Measurements from ENCODE around the gene IRGM. TPM values are rescaled to one million over a fixed set of nuclear protein-coding genes. Genes with fewer than 3 reads are reported as not detected.

IRGM gene
- total and polyA plus RNA-seq, 4 donors = 0.48 to 0.59 TPM; not detected in 2

- H3K36me3 ChIP-seq (ENCODE audit: control insufficient read depth, insufficient read depth, low read length) = no peaks in the 10 kb centered on the region
- no peak overlapping the region for H3K4me3 ChIP-seq (ENCODE audit: low read depth, low read length)
- no peak for DNase-seq (ENCODE audit: low read depth in 4 of 6, low spot score in 6 of 6)
- no peak overlapping the region for H3K27ac ChIP-seq (ENCODE audit: low read depth, low read length)
- H3K27me3 ChIP-seq (ENCODE audit: control insufficient read depth, insufficient read depth, low read length) = no peaks in the 10 kb centered on the region
- H3K9me3 ChIP-seq (ENCODE audit: control insufficient read depth, insufficient read depth, low read length) = peaks cover 2% of the 10 kb centered on the region
- no peaks in the 10 kb centered on the region for H3K4me1 ChIP-seq (ENCODE audit: control insufficient read depth, insufficient read depth, low read length)
Observed at GRCh38 chr5:150879358-150879757, 33.0 kb downstream of the IRGM start.

GRCh38 chr5:150895431-150896428, 49.4 kb downstream of the IRGM start:
- Histone ChIP-seq H3K27me3 (ENCODE audit: control insufficient read depth, insufficient read depth, low read length) (no peaks in the 10 kb centered on the region), H3K27ac (ENCODE audit: low read depth, low read length) (no peak overlapping the region), H3K4me3 (ENCODE audit: low read depth, low read length) (no peak overlapping the region), H3K9me3 (ENCODE audit: control insufficient read depth, insufficient read depth, low read length) (peaks cover 67% of the 10 kb centered on the region), H3K36me3 (ENCODE audit: control insufficient read depth, insufficient read depth, low read length) (peaks cover 13% of the 10 kb centered on the region), H3K4me1 (ENCODE audit: control insufficient read depth, insufficient read depth, low read length) (no peaks in the 10 kb centered on the region)
- DNase-seq (ENCODE audit: low read depth in 4 of 6, low spot score in 6 of 6) = no peak
- WGBS (ENCODE audit: insufficient coverage) = no CpG with 5 or more reads among the region's 8 CpGs

Other genes starting within 250 kb of the IRGM start
- gene SYNPO, start 205.9 kb upstream of the IRGM start, total RNA-seq = 1 to 10 TPM; 5.3 to 6.9 TPM
- 10 to 100 TPM; 14.9 to 17.4 TPM for gene SYNPO, start 205.9 kb upstream of the IRGM start, polyA plus RNA-seq (ENCODE audit: insufficient read length in 2 of 2)
- 1 to 10 TPM; 4.6 to 5.5 TPM for gene MYOZ3, start 185.3 kb upstream of the IRGM start, total RNA-seq
- 10 to 100 TPM; 11.5 to 15.6 TPM for gene MYOZ3, start 185.3 kb upstream of the IRGM start, polyA plus RNA-seq (ENCODE audit: insufficient read length in 2 of 2)
- 10 to 100 TPM; 29.7 to 45.2 TPM for gene RBM22, start 145.5 kb upstream of the IRGM start, total RNA-seq
- gene RBM22, start 145.5 kb upstream of the IRGM start, polyA plus RNA-seq (ENCODE audit: insufficient read length in 2 of 2) = 10 to 100 TPM; 64.3 to 69.4 TPM
- gene DCTN4, start 87.5 kb upstream of the IRGM start, total RNA-seq = 100 to 1,000 TPM in 1 of 2 donors, 10 to 100 TPM in 1; 63.7 to 111 TPM
- gene DCTN4, start 87.5 kb upstream of the IRGM start, polyA plus RNA-seq (ENCODE audit: insufficient read length in 2 of 2) = 100 to 1,000 TPM in 1 of 2 donors, 10 to 100 TPM in 1; 89.0 to 107 TPM
- 10 to 100 TPM in 1 of 2 donors, 1 to 10 TPM in 1; 8.4 to 30.6 TPM for gene SMIM3, start 67.8 kb upstream of the IRGM start, total RNA-seq
- 10 to 100 TPM in 1 of 2 donors, 1 to 10 TPM in 1; 6.4 to 10.5 TPM for gene SMIM3, start 67.8 kb upstream of the IRGM start, polyA plus RNA-seq (ENCODE audit: insufficient read length in 2 of 2)
- 10 to 100 TPM; 23.2 to 24.1 TPM for gene ZNF300, start 58.5 kb downstream of the IRGM start, total RNA-seq
- gene ZNF300, start 58.5 kb downstream of the IRGM start, polyA plus RNA-seq (ENCODE audit: insufficient read length in 2 of 2) = 10 to 100 TPM; 27.0 to 36.0 TPM
- gene GPX3, start 174.1 kb downstream of the IRGM start, total RNA-seq = 10 to 100 TPM; 22.7 to 42.0 TPM
- gene GPX3, start 174.1 kb downstream of the IRGM start, polyA plus RNA-seq (ENCODE audit: insufficient read length in 2 of 2) = 10 to 100 TPM; 25.5 to 41.6 TPM
- 10 to 100 TPM; 25.5 to 63.7 TPM for gene TNIP1, start 234.5 kb downstream of the IRGM start, total RNA-seq
- 10 to 100 TPM; 51.9 to 52.9 TPM for gene TNIP1, start 234.5 kb downstream of the IRGM start, polyA plus RNA-seq (ENCODE audit: insufficient read length in 2 of 2)

Data from spinal cord (tissue), 10 donors.